ENCODE data around the gene CAPN15.

- TF ChIP-seq CTCF (IDR thresholded peaks at IDR 0.05) (no peak), EZH2phosphoT487 (IDR thresholded peaks at IDR 0.05; ENCODE audit: borderline replicate concordance, low read depth) (no peak), CHD2 (IDR thresholded peaks at IDR 0.05; ENCODE audit: low read length, partially characterized antibody) (no peak), NRF1 (IDR thresholded peaks at IDR 0.05; ENCODE audit: low read depth, low read length) (no peak), YY1 (IDR thresholded peaks at IDR 0.05; ENCODE audit: low read depth) (no peak), MAX (IDR thresholded peaks at IDR 0.05; ENCODE audit: low read depth) (no peak), RAD21 (IDR thresholded peaks at IDR 0.05; ENCODE audit: low read length) (no peak), TCF12 (IDR thresholded peaks at IDR 0.05) (no peak), MXI1 (IDR thresholded peaks at IDR 0.05; ENCODE audit: low read depth, low read length) (no peak), SIN3A (IDR thresholded peaks at IDR 0.05; ENCODE audit: borderline replicate concordance, low read depth, low read length) (no peak), EP300 (IDR thresholded peaks at IDR 0.05; ENCODE audit: borderline replicate concordance in 1 of 2, low read depth in 1 of 2, low read length in 1 of 2) (no peak), POLR2AphosphoS5 (IDR thresholded peaks at IDR 0.05; ENCODE audit: low read depth, low read length) (no peak), PBX3 (IDR thresholded peaks at IDR 0.05) (no peak), FOXM1 (IDR thresholded peaks at IDR 0.05; ENCODE audit: low read depth) (no peak)
These were observed 14.7 kb upstream of the CAPN15 start for GRCh38 chr16:512802-513201.

Data from SK-N-SH (cell line).